Activated CD4-positive, alpha-beta T cell treated with anti-CD3 and anti-CD28 coated beads, Interleukin-2, amount 50 U/mL, for 1 hour (primary cell): ENCODE results near the gene ITGB2.

Experiments used
- DNase-seq: peaks from one replicate; pipeline ENCODE4 v3.0.0-alpha.2; 2020

Gene ITGB2

GRCh38 chr21:44844256-44844655, 76.4 kb downstream of the ITGB2 start:
- DNase-seq: no peak

- DNase-seq: no peak
Measured at GRCh38 chr21:44842721-44843445, 77.8 kb downstream of the ITGB2 start.

- DNase-seq: no peak
Measured at GRCh38 chr21:44842087-44842486, 78.6 kb downstream of the ITGB2 start.

- DNase-seq: no peak
Measured at GRCh38 chr21:44840771-44841170, 79.9 kb downstream of the ITGB2 start.

- no peak for DNase-seq
Measured at GRCh38 chr21:44838951-44839350, 81.7 kb downstream of the ITGB2 start.

- DNase-seq: no peak
Measured at GRCh38 chr21:44838039-44838895, 82.4 kb downstream of the ITGB2 start.

GRCh38 chr21:44837537-44837936, 83.2 kb downstream of the ITGB2 start:
- no peak for DNase-seq

- DNase-seq: no peak
Measured at GRCh38 chr21:44836666-44837471, 83.8 kb downstream of the ITGB2 start.

- DNase-seq: no peak
Measured at GRCh38 chr21:44836349-44836665, 84.4 kb downstream of the ITGB2 start.
